Measurements from ENCODE around the gene KLHL33. TPM values are rescaled to one million over a fixed set of nuclear protein-coding genes. Genes with fewer than 3 reads are reported as not detected.

KLHL33 gene
- total RNA-seq, 4 donors from 2014 or later: 1.3 to 2.8 (median 2.1) TPM; not detected in 1

DNA sequence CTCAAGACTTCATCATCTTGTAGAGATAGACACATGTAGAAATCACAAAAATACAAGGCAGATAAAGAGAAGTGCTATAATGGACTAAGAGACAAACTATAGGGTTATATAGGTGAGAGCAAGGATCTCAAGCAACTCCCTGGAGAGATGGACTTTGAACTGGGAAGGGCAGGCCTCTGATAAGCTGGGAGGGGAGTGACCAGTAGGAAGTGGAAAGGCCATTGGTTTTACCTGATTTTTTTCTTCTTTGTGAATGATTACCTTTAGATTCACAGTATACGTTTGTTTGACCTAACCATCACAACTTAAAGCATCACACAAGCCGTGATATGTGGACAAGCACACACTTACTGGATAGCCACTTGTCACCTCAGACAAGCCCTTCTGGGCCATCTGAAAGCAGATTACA, 17.5 kb downstream of the KLHL33 start:
- no peaks in the 10 kb centered on the region for H3K9me3 ChIP-seq
- no peaks in the 10 kb centered on the region for H3K27me3 ChIP-seq
- no peaks in the 10 kb centered on the region for H3K4me1 ChIP-seq
- no peak for DNase-seq
- intact Hi-C loops (cut with DNase I; ENCODE audit: low total_unique reads): no loop called here
- TF ChIP-seq POLR2A (IDR thresholded peaks at IDR 0.05): no peak
- TF ChIP-seq, protein P1, sequence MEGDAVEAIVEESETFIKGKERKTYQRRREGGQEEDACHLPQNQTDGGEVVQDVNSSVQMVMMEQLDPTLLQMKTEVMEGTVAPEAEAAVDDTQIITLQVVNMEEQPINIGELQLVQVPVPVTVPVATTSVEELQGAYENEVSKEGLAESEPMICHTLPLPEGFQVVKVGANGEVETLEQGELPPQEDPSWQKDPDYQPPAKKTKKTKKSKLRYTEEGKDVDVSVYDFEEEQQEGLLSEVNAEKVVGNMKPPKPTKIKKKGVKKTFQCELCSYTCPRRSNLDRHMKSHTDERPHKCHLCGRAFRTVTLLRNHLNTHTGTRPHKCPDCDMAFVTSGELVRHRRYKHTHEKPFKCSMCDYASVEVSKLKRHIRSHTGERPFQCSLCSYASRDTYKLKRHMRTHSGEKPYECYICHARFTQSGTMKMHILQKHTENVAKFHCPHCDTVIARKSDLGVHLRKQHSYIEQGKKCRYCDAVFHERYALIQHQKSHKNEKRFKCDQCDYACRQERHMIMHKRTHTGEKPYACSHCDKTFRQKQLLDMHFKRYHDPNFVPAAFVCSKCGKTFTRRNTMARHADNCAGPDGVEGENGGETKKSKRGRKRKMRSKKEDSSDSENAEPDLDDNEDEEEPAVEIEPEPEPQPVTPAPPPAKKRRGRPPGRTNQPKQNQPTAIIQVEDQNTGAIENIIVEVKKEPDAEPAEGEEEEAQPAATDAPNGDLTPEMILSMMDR (IDR thresholded peaks at IDR 0.05): no peak
- no peaks in the 10 kb centered on the region for H3K36me3 ChIP-seq
- no peak overlapping the region for H3K27ac ChIP-seq
- H3K4me3 ChIP-seq: no peak overlapping the region

- Histone ChIP-seq H3K9me3 (no peaks in the 10 kb centered on the region), H3K4me1 (no peaks in the 10 kb centered on the region), H3K4me3 (no peak overlapping the region), H3K27ac (no peak overlapping the region), H3K27me3 (no peaks in the 10 kb centered on the region), H3K36me3 (no peaks in the 10 kb centered on the region)
- DNase-seq: no peak
- intact Hi-C loops (cut with DNase I; ENCODE audit: low total_unique reads): no loop called here
- TF ChIP-seq POLR2A (IDR thresholded peaks at IDR 0.05): no peak
- TF ChIP-seq, protein P1 (IDR thresholded peaks at IDR 0.05): no peak
Measured at GRCh38 chr14:20417250-20418186, 18.4 kb downstream of the KLHL33 start.

DNA sequence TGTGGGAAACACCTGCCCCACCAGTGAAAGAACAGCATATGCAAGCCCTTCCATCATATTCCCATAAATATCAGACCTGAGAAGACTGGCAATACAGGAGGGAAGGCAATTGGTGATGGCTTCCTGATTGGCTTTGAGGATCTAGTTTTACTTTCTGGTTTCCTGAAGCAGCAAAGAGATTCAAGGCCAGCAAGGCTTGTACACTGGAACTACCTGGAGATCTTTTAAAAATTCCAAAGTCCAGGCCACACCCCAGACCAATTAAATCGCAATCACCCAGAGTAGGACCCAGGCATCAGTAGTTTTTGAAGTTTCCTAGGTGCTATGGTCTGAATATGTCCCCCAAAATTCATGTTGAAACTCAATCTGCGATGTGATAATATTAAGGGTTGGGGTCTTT, 19.7 kb downstream of the KLHL33 start:
- H3K9me3 ChIP-seq: no peaks in the 10 kb centered on the region

DNA sequence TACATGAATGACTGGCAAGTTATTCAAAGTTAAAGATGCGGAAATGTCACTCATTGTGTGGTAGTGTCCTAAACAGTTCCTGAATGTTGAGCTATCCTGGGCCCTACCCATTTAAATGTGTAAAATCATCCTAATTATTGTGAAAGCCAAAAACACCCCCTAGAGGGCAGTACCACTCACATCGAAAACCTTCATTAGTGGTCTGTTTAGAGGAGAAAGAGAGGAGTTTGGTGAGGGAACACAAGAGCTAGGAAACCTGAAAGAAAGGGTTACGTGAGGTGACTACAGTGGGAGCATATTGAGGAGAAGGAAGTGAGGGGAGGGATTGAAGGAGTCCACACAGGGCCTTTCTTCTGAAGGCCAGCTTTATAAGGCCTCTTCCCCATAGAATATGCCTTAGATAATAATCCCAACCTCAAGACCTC, 20.2 kb downstream of the KLHL33 start:
- peak in 1 of 2 donors; percentile 22 for DNase-seq
- Histone ChIP-seq H3K27me3 (no peaks in the 10 kb centered on the region), H3K36me3 (no peaks in the 10 kb centered on the region), H3K4me3 (no peak overlapping the region), H3K9me3 (no peaks in the 10 kb centered on the region), H3K4me1 (no peaks in the 10 kb centered on the region), H3K27ac (no peak overlapping the region)
- intact Hi-C loops (cut with DNase I; ENCODE audit: low total_unique reads): no loop called here
- TF ChIP-seq POLR2A (IDR thresholded peaks at IDR 0.05): no peak
- TF ChIP-seq, protein P1 (IDR thresholded peaks at IDR 0.05): peak; percentile 39 to 62 (median 56)

More for the DNA sequence above, 19.7 kb downstream of the KLHL33 start:
- H3K36me3 ChIP-seq: no peaks in the 10 kb centered on the region
- no peak for TF ChIP-seq POLR2A (IDR thresholded peaks at IDR 0.05)
- TF ChIP-seq, protein P1 (IDR thresholded peaks at IDR 0.05): no peak
- H3K27me3 ChIP-seq: no peaks in the 10 kb centered on the region
- H3K4me1 ChIP-seq: no peaks in the 10 kb centered on the region
- no peak overlapping the region for H3K4me3 ChIP-seq
- no peak overlapping the region for H3K27ac ChIP-seq
- DNase-seq: no peak
- intact Hi-C loops (cut with DNase I; ENCODE audit: low total_unique reads): no loop called here

DNA sequence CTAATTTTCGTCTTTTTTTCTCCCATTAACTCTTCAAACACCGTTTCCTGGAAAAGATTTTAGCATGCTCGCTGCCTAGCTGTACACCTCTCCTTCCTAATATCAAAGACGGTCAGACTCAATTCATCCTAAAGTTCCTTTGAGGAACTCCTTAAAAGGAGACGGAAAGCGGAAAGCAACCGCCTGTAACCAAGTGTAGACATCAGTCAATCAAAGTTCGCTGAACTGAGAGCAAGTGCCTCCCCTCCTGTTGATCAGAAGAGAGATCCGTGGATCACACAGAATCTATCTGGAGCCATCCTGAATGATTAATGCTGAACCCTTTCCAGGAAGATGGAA, 22.3 kb downstream of the KLHL33 start:
- H3K27me3 ChIP-seq: no peaks in the 10 kb centered on the region
- H3K36me3 ChIP-seq: no peaks in the 10 kb centered on the region
- H3K27ac ChIP-seq: peak overlapping the region; percentile 96 to 97
- peak overlapping the region; percentile 62 to 77 for H3K4me3 ChIP-seq
- no peak for DNase-seq
- TF ChIP-seq, protein P1 (IDR thresholded peaks at IDR 0.05): no peak
- TF ChIP-seq POLR2A (IDR thresholded peaks at IDR 0.05): no peak
- intact Hi-C loops (cut with DNase I; ENCODE audit: low total_unique reads): no loop called here
- no peaks in the 10 kb centered on the region for H3K4me1 ChIP-seq
- H3K9me3 ChIP-seq: no peaks in the 10 kb centered on the region
